SJCRH30 (cell line): ENCODE measurements around the gene NAT8. TPM values are rescaled to one million over a fixed set of nuclear protein-coding genes. Genes with fewer than 3 reads are reported as not detected.
"Not testable (repeated sequence)": the region's sequence is repeated elsewhere in the genome, so short reads cannot be mapped to it uniquely, and the experiment has no call there.

Source experiments
- DNase-seq, 2 experiments: peaks; one replicate each; pipeline ENCODE4 v3.0.0-alpha.2; 2015 to 2020
- H3K27ac ChIP-seq: fragments of 250-450 bp; sonication (Bioruptor Pico); 2 replicates; pipeline ENCODE4 v1.5.1; 2020; ENCODE audit warnings: mild to moderate bottlenecking, moderate library complexity
- H3K27me3 ChIP-seq: fragments of 250-450 bp; sonication (Bioruptor Pico); 2 replicates; pipeline ENCODE4 v1.5.1; 2020; ENCODE audit warnings: mild to moderate bottlenecking, moderate library complexity
- H3K36me3 ChIP-seq: fragments of 250-450 bp; sonication (Bioruptor Pico); 2 replicates; pipeline ENCODE4 v1.5.1; 2020; ENCODE audit warnings: mild to moderate bottlenecking, moderate library complexity
- H3K4me1 ChIP-seq: fragments of 250-450 bp; sonication (Bioruptor Pico); 2 replicates; pipeline ENCODE4 v1.5.1; 2020; ENCODE audit warnings: mild to moderate bottlenecking, moderate library complexity
- H3K4me3 ChIP-seq: fragments of 250-450 bp; sonication (Bioruptor Pico); 2 replicates; pipeline ENCODE4 v1.5.1; 2020; ENCODE audit warnings: mild to moderate bottlenecking, moderate library complexity
- H3K9me3 ChIP-seq: fragments of 250-450 bp; sonication (Bioruptor Pico); replicated peaks from 2 replicates; pipeline ENCODE4 v1.5.1; 2020; ENCODE audit warnings: mild to moderate bottlenecking, moderate library complexity
- total RNA-seq: library from RNA; depleted of rRNA; stranded (reverse); fragments of >200 nt; shearing (Covaris generic); gene quantifications from 2 replicates; pipeline ENCODE4 v1.2.3, GENCODE V29; 2014; rRNA removed

Gene NAT8, protein sequence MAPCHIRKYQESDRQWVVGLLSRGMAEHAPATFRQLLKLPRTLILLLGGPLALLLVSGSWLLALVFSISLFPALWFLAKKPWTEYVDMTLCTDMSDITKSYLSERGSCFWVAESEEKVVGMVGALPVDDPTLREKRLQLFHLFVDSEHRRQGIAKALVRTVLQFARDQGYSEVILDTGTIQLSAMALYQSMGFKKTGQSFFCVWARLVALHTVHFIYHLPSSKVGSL
- not detected in 2 replicates for total RNA-seq

DNA sequence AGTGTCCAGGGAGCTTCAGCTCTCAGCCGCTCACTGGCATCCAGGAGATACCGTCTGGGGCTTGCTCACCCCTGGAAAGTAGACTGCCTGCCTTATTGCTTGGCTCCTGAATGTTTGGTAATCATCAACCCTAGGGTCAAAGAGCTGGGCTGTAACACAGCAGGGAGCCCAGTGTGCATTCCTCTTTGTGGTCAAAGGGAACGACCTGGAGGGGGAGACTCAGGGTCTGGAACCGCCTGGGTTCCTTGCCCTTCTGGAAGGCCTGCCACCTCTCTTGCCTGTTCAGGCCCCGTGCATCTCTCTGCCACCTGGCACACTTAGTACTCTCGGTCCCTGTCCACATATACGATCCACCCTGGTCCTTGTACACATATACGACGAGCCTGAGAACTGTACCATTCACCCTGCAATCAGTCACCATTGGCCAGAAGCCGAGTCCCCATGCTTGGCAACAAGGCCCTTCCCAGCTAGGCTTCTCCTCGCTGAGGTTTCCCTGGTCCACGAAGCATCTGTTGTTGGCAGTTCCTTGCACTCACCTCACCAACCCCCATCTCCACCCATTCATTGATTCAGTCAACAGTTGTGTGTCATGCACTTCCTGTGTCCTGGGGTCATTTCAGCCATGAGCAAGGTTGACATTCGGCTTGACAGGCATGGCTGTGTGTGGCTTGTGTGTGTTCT lies at the start of gene NAT8:
Gene NAT8 (minus strand): TSS at position 85 of the 681 bp plus-strand sequence. CDS start 794 bp downstream, outside the sequence.
- Histone ChIP-seq H3K4me3 (no peak within 1 kb of the TSS), H3K9me3 (peaks cover 6% of the 10 kb centered on the region), H3K36me3 (no peaks in the 10 kb centered on the region), H3K27ac (no peak within 1 kb of the TSS), H3K27me3 (0 out of 2 replicates have a peak, but pooled peaks cover 5% of the 10 kb centered on the region), H3K4me1 (no peaks in the 10 kb centered on the region)
- DNase-seq = no peak

GRCh38 chr2:73690372-73691088 lies 48.3 kb upstream of the NAT8 start:
- not testable (repeated sequence) for H3K4me3 ChIP-seq, H3K36me3 ChIP-seq, H3K27me3 ChIP-seq, H3K4me1 ChIP-seq, H3K9me3 ChIP-seq, H3K27ac ChIP-seq
- DNase-seq = peak; percentile 45 to 65

- H3K4me3 ChIP-seq, H3K9me3 ChIP-seq, H3K27me3 ChIP-seq, H3K27ac ChIP-seq, H3K4me1 ChIP-seq, DNase-seq, H3K36me3 ChIP-seq: not testable (repeated sequence)
Observed at GRCh38 chr2:73688494-73688893, 46.3 kb upstream of the NAT8 start.

DNA sequence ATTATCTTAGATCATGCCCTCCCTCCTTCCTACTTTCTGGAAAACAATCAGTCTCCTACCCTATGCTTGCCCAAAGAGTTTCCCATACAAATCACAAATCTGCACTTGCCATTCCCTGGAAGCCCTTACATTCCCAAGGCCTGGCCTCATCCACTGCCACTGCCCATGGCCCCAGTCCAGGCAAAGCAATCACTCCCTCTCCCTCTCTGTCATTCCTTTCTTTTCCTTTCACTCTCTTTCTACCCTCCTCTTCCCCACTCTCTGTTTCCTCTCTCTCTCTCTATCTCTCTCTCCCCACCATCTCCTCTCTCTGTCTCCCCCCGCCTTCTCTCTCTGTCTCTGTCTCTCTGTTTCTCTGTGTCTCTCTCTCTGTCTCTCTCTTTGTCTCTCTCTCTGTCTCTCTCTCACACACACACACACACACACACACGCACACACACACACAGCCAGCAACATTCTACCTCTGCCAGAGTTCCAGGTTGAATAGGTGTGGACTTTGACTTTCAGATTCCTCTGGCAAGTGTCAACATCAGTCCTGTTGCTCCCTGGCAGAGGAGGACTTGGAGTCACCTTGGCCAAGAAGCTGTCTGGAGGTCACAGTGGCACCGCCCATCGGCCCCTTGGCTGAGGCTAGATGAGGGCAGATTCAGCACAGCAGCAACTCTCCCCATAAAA lies 43.7 kb upstream of the NAT8 start:
- Histone ChIP-seq H3K27me3 (0 out of 2 replicates have a peak, but pooled peaks cover 2% of the 10 kb centered on the region), H3K9me3 (no peaks in the 10 kb centered on the region), H3K27ac (no peak overlapping the region), H3K4me3 (no peak overlapping the region), H3K4me1 (no peaks in the 10 kb centered on the region), H3K36me3 (no peaks in the 10 kb centered on the region)
- no peak for DNase-seq

GRCh38 chr2:73684905-73685304 lies 42.7 kb upstream of the NAT8 start:
- not testable (repeated sequence) for H3K27ac ChIP-seq, H3K4me3 ChIP-seq, H3K4me1 ChIP-seq, H3K36me3 ChIP-seq, H3K27me3 ChIP-seq, H3K9me3 ChIP-seq
- DNase-seq = peak; percentile 19 to 30

- H3K9me3 ChIP-seq, DNase-seq, H3K4me1 ChIP-seq, H3K27me3 ChIP-seq, H3K36me3 ChIP-seq, H3K27ac ChIP-seq, H3K4me3 ChIP-seq: not testable (repeated sequence)
Observed at GRCh38 chr2:73684325-73684724, 42.1 kb upstream of the NAT8 start.

DNA sequence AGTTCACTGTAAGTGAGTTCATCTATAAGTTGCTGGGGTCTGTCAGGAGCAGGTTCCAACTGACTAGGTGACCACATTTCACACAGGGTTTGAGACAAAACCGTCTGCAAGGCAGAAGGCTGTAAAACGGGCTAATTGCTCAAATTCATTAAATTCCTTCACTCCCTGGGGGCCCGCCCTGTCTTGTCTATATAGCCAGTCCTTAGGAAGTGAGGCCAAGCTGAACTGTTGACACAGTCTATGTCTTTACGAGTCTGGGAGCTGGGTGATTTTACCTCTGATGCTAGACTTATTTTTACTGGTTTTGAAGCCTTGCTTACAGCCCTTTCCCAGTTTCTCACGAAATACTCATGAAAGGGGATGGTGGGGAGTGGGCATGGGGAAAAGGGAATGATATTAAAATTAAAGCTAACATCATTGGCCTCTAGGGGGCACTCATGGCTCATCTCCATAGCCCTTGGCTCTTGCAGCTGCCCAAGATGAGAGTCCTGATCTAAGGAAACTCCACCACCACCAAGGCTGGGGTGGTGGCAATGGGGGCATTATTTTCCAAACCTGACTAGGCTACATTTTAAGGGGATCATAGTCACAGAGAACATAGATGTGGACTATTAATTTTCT lies 37.8 kb upstream of the NAT8 start:
- DNase-seq = peak; percentile 51 to 80

GRCh38 chr2:73679237-73679636 lies 37.0 kb upstream of the NAT8 start:
- not testable (repeated sequence) for H3K27ac ChIP-seq, H3K27me3 ChIP-seq, DNase-seq, H3K4me1 ChIP-seq, H3K4me3 ChIP-seq, H3K9me3 ChIP-seq, H3K36me3 ChIP-seq

More for the DNA sequence above, 37.8 kb upstream of the NAT8 start:
- not testable (repeated sequence) for H3K27me3 ChIP-seq, H3K9me3 ChIP-seq, H3K4me1 ChIP-seq, H3K4me3 ChIP-seq, H3K36me3 ChIP-seq, H3K27ac ChIP-seq

DNA sequence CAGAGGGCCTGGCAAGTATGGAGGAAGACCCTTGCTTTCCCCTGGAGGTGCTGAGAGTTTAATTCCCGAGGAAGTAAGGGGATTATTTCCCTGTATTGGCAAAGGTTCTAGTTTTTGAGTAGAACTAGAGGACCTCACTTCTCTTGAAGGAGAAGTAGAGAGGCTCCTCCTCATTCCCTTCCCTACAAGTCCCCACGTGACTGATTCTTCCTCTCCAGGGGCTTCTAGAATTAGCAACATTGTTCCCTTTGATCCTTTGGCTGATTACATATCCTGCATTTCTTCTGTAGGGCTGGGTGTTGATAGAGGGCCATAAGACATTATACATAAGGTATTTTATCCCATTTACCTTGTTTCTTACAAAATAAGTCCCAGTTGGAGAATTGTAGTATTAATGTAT lies 35.8 kb upstream of the NAT8 start:
- not testable (repeated sequence) for H3K9me3 ChIP-seq, H3K27me3 ChIP-seq, DNase-seq, H3K27ac ChIP-seq, H3K36me3 ChIP-seq, H3K4me1 ChIP-seq, H3K4me3 ChIP-seq

DNA sequence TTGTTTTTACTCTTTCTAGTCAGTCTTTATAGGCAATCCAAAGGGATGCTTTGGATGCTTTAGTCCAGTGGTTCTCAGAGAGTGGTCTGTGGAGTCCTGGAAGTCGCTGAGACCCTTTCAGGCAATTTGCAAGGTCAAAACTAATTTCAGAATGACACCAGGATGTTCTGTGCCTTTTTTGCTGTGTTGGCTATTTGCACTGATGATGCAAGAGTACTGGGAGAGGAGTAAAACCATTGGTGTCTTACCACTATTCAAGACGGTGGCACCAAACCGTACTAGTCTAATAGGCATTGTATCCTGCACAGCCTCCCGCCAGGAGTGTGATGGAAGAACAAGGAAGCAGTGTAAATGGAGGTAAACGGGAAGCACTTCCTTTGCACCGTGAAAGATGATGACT lies 34.0 kb upstream of the NAT8 start:
- H3K27ac ChIP-seq, H3K36me3 ChIP-seq, H3K9me3 ChIP-seq, H3K4me1 ChIP-seq, H3K27me3 ChIP-seq, H3K4me3 ChIP-seq, DNase-seq: not testable (repeated sequence)

- H3K4me1 ChIP-seq, H3K27ac ChIP-seq, DNase-seq, H3K4me3 ChIP-seq, H3K36me3 ChIP-seq, H3K27me3 ChIP-seq, H3K9me3 ChIP-seq: not testable (repeated sequence)
Observed at GRCh38 chr2:73674696-73675157, 32.5 kb upstream of the NAT8 start.

- H3K36me3 ChIP-seq, H3K27me3 ChIP-seq, H3K4me1 ChIP-seq, H3K27ac ChIP-seq, H3K9me3 ChIP-seq, H3K4me3 ChIP-seq, DNase-seq: not testable (repeated sequence)
Observed at GRCh38 chr2:73669976-73670375, 27.8 kb upstream of the NAT8 start.

DNA sequence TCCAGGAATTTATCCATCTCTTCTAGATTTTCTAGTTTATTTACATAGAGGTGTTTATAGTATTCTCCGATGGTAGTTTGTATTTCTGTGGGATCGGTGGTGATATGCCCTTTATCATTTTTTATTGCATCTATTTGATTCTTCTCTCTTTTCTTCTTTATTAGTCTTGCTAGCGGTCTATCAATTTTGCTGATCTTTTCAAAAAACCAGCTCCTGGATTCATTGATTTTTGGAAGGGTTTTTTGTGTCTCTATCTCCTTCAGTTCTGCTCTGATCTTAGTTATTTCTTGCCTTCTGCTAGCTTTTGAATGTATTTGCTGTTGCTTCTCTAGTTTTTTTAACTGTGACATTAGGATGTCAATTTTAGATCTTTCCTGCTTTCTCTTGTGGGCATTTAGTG lies 25.0 kb upstream of the NAT8 start:
- H3K4me1 ChIP-seq, H3K4me3 ChIP-seq, H3K9me3 ChIP-seq, DNase-seq, H3K27ac ChIP-seq, H3K27me3 ChIP-seq, H3K36me3 ChIP-seq: not testable (repeated sequence)

- no peak for DNase-seq
- Histone ChIP-seq H3K27me3 (no peaks in the 10 kb centered on the region; the same call in 1 of the 2 replicates), H3K36me3 (no peaks in the 10 kb centered on the region), H3K4me3 (no peak overlapping the region), H3K9me3 (peaks cover 1% of the 10 kb centered on the region; the same call in 1 of the 2 replicates), H3K4me1 (no peaks in the 10 kb centered on the region), H3K27ac (no peak overlapping the region)
Observed at GRCh38 chr2:73654175-73654574, 12.0 kb upstream of the NAT8 start.
